ENCODE results near the gene LIFR.

LIFR gene

GRCh38 chr5:38605610-38606009 is 49.2 kb upstream of the LIFR start (continued):
- TF ChIP-seq ZNF449 (tag by site-specific recombination; IDR thresholded peaks at IDR 0.05): no peak
- TF ChIP-seq ZIC2 (tag by site-specific recombination; IDR thresholded peaks at IDR 0.05): no peak
- no peak for TF ChIP-seq ZNF280C (tag by site-specific recombination; IDR thresholded peaks at IDR 0.05)
- TF ChIP-seq ZNF140 (tag by site-specific recombination; IDR thresholded peaks at IDR 0.05): no peak
- TF ChIP-seq KLF7 (tag by site-specific recombination; IDR thresholded peaks at IDR 0.05; ENCODE audit: borderline replicate concordance): no peak
- TF ChIP-seq ZBTB6 (tag by site-specific recombination; IDR thresholded peaks at IDR 0.05): no peak
- TF ChIP-seq ZNF146 (tag by site-specific recombination; IDR thresholded peaks at IDR 0.05): no peak
- TF ChIP-seq PRDM6 (tag by site-specific recombination; IDR thresholded peaks at IDR 0.05): no peak

GRCh38 chr5:38603691-38604090 is 47.2 kb upstream of the LIFR start:
- Histone ChIP-seq H3K36me3 (ENCODE audit: control insufficient read depth in 2 of 2, insufficient read depth in 1 of 2, low read length in 2 of 2) (no peaks in the 10 kb centered on the region), H3K4me3 (ENCODE audit: low read depth, low read length) (no peak overlapping the region), H3K4me1 (ENCODE audit: control insufficient read depth, insufficient read depth, low read length) (peaks cover 30% of the 10 kb centered on the region), H3K27ac (ENCODE audit: extremely low read depth, low read depth, low read length) (no peak overlapping the region), H3K9me3 (ENCODE audit: control insufficient read depth, insufficient read depth, low read depth, low read length) (no peaks in the 10 kb centered on the region)
- ChIA-PET CTCF (no interaction called here), POLR2A (no interaction called here)
- TF ChIP-seq ZNF214 (tag by site-specific recombination; IDR thresholded peaks at IDR 0.05; ENCODE audit: borderline replicate concordance) (no peak), EGR2 (tag by site-specific recombination; IDR thresholded peaks at IDR 0.05; ENCODE audit: low read depth) (no peak), ZNF670 (tag by site-specific recombination; IDR thresholded peaks at IDR 0.05; ENCODE audit: low read depth) (no peak), GLI2 (tag by site-specific recombination; IDR thresholded peaks at IDR 0.05; ENCODE audit: borderline replicate concordance, low read depth) (no peak), ZNF16 (tag by site-specific recombination; IDR thresholded peaks at IDR 0.05; ENCODE audit: low read depth) (no peak), ZNF677 (tag by site-specific recombination; IDR thresholded peaks at IDR 0.05) (no peak), ZFP41 (tag by site-specific recombination; IDR thresholded peaks at IDR 0.05; ENCODE audit: borderline replicate concordance) (no peak)

- H3K36me3 ChIP-seq (ENCODE audit: control insufficient read depth in 2 of 2, insufficient read depth in 1 of 2, low read length in 2 of 2): no peaks in the 10 kb centered on the region
- H3K4me3 ChIP-seq (ENCODE audit: low read depth, low read length): no peak overlapping the region
- TF ChIP-seq INSM2 (tag by site-specific recombination; IDR thresholded peaks at IDR 0.05): no peak
- no peak for TF ChIP-seq ZNF558 (tag by site-specific recombination; IDR thresholded peaks at IDR 0.05)
- TF ChIP-seq ZNF768 (tag by site-specific recombination; IDR thresholded peaks at IDR 0.05): no peak
- TF ChIP-seq ZNF202 (tag by site-specific recombination; IDR thresholded peaks at IDR 0.05; ENCODE audit: borderline replicate concordance): no peak
- TF ChIP-seq ZNF266 (tag by site-specific recombination; IDR thresholded peaks at IDR 0.05; ENCODE audit: low read depth): no peak
- no peak for TF ChIP-seq ZNF426 (tag by site-specific recombination; IDR thresholded peaks at IDR 0.05)
- no peak for TF ChIP-seq BCL6B (tag by site-specific recombination; IDR thresholded peaks at IDR 0.05)
- no peak for TF ChIP-seq ZNF585B (tag by site-specific recombination; IDR thresholded peaks at IDR 0.05)
- no peak for TF ChIP-seq EGR2 (tag by site-specific recombination; IDR thresholded peaks at IDR 0.05; ENCODE audit: low read depth)
- CTCF ChIA-PET: interaction anchor here (0.7 to 0.9 kb wide), 2 partner anchors 14 to 161 kb away, joined by 3 to 4 read pairs; no protein-coding TSS in a partner anchor
- no peaks in the 10 kb centered on the region for H3K9me3 ChIP-seq (ENCODE audit: control insufficient read depth, insufficient read depth, low read depth, low read length)
- POLR2A ChIA-PET: no interaction called here
- H3K27ac ChIP-seq (ENCODE audit: extremely low read depth, low read depth, low read length): no peak overlapping the region
- H3K4me1 ChIP-seq (ENCODE audit: control insufficient read depth, insufficient read depth, low read length): peaks cover 24% of the 10 kb centered on the region
Measured at GRCh38 chr5:38602641-38603040, 46.2 kb upstream of the LIFR start.
